Endodermal cell (in vitro differentiated cells): ENCODE measurements around the gene RHOA. TPM values are rescaled to one million over a fixed set of nuclear protein-coding genes. Genes with fewer than 3 reads are reported as not detected.

Experiments
- DNase-seq: peaks from one replicate; pipeline ENCODE4 v3.0.0-alpha.2; 2017
- H3K27ac ChIP-seq: 2 replicates; pipeline ENCODE4 v1.5.1; 2013; ENCODE audit warnings: mild to moderate bottlenecking, low read depth, low read length, moderate library complexity
- H3K27me3 ChIP-seq: 2 replicates; pipeline ENCODE4 v1.6.1; 2013; ENCODE audit warnings: mild to moderate bottlenecking, low read length, moderate library complexity; ENCODE audit not compliant: insufficient read depth, control insufficient read depth, poor library complexity, severe bottlenecking
- H3K36me3 ChIP-seq: 2 replicates; pipeline ENCODE4 v1.7.0; 2013; ENCODE audit warnings: mild to moderate bottlenecking, low read length, moderate library complexity; ENCODE audit not compliant: control insufficient read depth, insufficient read depth
- H3K4me1 ChIP-seq: one replicate; pipeline ENCODE4 v1.7.0; 2013; ENCODE audit warnings: low read length; ENCODE audit not compliant: control insufficient read depth, insufficient read depth
- H3K4me3 ChIP-seq: 2 replicates; pipeline ENCODE4 v1.5.1; 2013; ENCODE audit warnings: mild to moderate bottlenecking, low read length, moderate library complexity
- H3K9ac ChIP-seq: 2 replicates; pipeline ENCODE4 v1.6.1; 2013; ENCODE audit warnings: mild to moderate bottlenecking, low read length, moderate library complexity; ENCODE audit not compliant: poor library complexity, severe bottlenecking; ENCODE audit errors: extremely low read depth
- H3K9me3 ChIP-seq: 2 replicates; pipeline ENCODE4 v1.6.1; 2013; ENCODE audit warnings: mild to moderate bottlenecking, low read length, moderate library complexity; ENCODE audit not compliant: control insufficient read depth
- H3K27ac Mint-ChIP-seq: 2 replicates; pipeline ENCODE4 v1.8.0; 2020; ENCODE audit warnings: mixed read lengths
- H3K27me3 Mint-ChIP-seq: 2 replicates; pipeline ENCODE4 v1.8.0; 2021; ENCODE audit warnings: mild to moderate bottlenecking, mixed read lengths; ENCODE audit not compliant: insufficient read depth
- H3K36me3 Mint-ChIP-seq: 2 replicates; pipeline ENCODE4 v1.8.0; 2020; ENCODE audit warnings: low read depth, mixed read lengths
- H3K4me1 Mint-ChIP-seq: 2 replicates; pipeline ENCODE4 v1.8.0; 2020; ENCODE audit warnings: mixed read lengths
- H3K4me3 Mint-ChIP-seq: 2 replicates; pipeline ENCODE4 v1.8.0; 2020; ENCODE audit warnings: mild to moderate bottlenecking, moderate library complexity, mixed read lengths
- H3K9me3 Mint-ChIP-seq: 2 replicates; pipeline ENCODE4 v1.8.0; 2020; ENCODE audit warnings: mild to moderate bottlenecking, mixed read lengths
- CTCF ChIP-seq: fragments of 200-600 bp; sonication (generic); conservative IDR thresholded peaks from 2 replicates; pipeline ENCODE4 v1.5.0; 2021; ENCODE audit warnings: antibody characterized with exemption, mild to moderate bottlenecking
- WGBS, 2 experiments: methylation state at CpG; one replicate each; pipeline versions ENCODE4 v1.1.5 to v1.1.7; 2013; ENCODE audit warnings: missing lambda C conversion rate in 2 of 2, mixed read lengths in 1 of 2; ENCODE audit not compliant: insufficient coverage in 1 of 2, insufficient read length in 1 of 2; 5-methylcytosine and 5-hydroxymethylcytosine counted together
- total RNA-seq, 2 donors: library from RNA; stranded (reverse); fragmentation: NEBNext Ultra II Directional in 1 of 2; extraction: Animal tissue kit (Norgen Biotek cat#: 25700) in 1 of 2; gene quantifications; 2 replicates in 1 of 2; 3 replicates in 1 of 2; pipeline ENCODE4 v1.2.1, GENCODE V29; 2021

Gene RHOA
- total RNA-seq, 2 donors from 2014 or later = 359 to 371 TPM

GRCh38 chr3:49414753-49415152, 3.0 kb upstream of the RHOA start:
- Mint-ChIP-seq H3K27ac (no peak overlapping the region), H3K9me3 (no peaks in the 10 kb centered on the region), H3K4me1 (peaks cover 25% of the 10 kb centered on the region), H3K27me3 (no peaks in the 10 kb centered on the region), H3K4me3 (no peak overlapping the region), H3K36me3 (peaks cover 16% of the 10 kb centered on the region)
- Histone ChIP-seq H3K27me3 (no peaks in the 10 kb centered on the region), H3K36me3 (peaks cover 6% of the 10 kb centered on the region), H3K27ac (no peak overlapping the region), H3K4me3 (no peak overlapping the region), H3K4me1 (peaks cover 7% of the 10 kb centered on the region), H3K9me3 (no peaks in the 10 kb centered on the region), H3K9ac (no peak overlapping the region)
- WGBS, 2 experiments = 83 to 95% methylated on average over 1 to 2 of the region's 2 CpGs
- TF ChIP-seq CTCF = no peak
- no peak for DNase-seq

- WGBS, 2 experiments = 89 to 96% methylated on average over 4 to 6 of the region's 6 CpGs
Observed at GRCh38 chr3:49413338-49413734, 1.6 kb upstream of the RHOA start.

DNA sequence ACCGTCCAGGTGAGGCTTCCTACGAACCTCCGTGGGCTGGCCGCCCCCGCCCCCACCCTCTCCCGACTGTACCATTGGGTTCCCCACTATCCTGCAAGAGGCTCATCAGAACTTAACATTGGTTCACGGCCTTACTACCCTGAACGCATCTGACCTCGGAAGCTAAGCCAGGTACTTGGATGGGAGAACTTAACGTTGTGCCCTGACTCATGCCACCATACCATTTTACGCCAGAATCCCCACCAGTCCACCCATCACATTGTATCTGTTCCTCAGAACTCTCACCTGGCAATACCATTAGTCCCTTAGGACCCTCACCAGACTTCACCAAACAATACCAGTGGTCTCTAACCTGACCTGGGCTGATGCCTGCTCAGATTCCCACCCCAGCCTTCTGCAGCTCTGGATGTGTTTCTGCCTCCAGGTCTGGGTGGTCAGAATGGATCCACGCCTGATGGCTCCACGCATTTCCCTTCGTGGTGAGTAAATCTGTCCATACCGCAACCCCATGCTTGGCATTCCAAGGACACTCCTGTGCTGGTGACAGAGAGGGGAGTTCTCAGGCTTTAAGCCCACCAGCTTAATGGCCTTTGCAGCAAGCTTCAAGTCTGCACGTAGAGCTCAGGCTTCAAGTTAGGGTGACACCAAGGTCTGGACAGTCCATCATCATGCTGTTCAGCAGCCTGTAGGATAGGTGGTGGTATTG, 1.0 kb upstream of the RHOA start:
- Mint-ChIP-seq H3K27ac (peak overlapping the region; percentile 97), H3K27me3 (no peaks in the 10 kb centered on the region), H3K36me3 (peaks cover 6% of the 10 kb centered on the region), H3K4me3 (peak overlapping the region; percentile 92), H3K4me1 (peaks cover 27% of the 10 kb centered on the region), H3K9me3 (no peaks in the 10 kb centered on the region)
- H3K36me3 ChIP-seq = peaks cover 6% of the 10 kb centered on the region
- H3K4me3 ChIP-seq = peak overlapping the region; percentile 96
- DNase-seq = no peak
- peaks cover 7% of the 10 kb centered on the region for H3K4me1 ChIP-seq
- no peaks in the 10 kb centered on the region for H3K9me3 ChIP-seq
- 53 to 56% methylated on average over 8 to 16 of the region's 16 CpGs for WGBS, 2 experiments
- H3K9ac ChIP-seq = peak overlapping the region; percentile 82
- H3K27ac ChIP-seq = peak overlapping the region; percentile 52
- no peak for TF ChIP-seq CTCF
- H3K27me3 ChIP-seq = no peaks in the 10 kb centered on the region

More at GRCh38 chr3:49413338-49413734, 1.6 kb upstream of the RHOA start:
- Mint-ChIP-seq H3K4me1 (peaks cover 29% of the 10 kb centered on the region), H3K36me3 (peaks cover 9% of the 10 kb centered on the region), H3K9me3 (no peaks in the 10 kb centered on the region), H3K27ac (peak overlapping the region; percentile 97), H3K4me3 (peak overlapping the region; percentile 92), H3K27me3 (no peaks in the 10 kb centered on the region)
- no peak overlapping the region for H3K27ac ChIP-seq
- peaks cover 7% of the 10 kb centered on the region for H3K4me1 ChIP-seq
- no peaks in the 10 kb centered on the region for H3K9me3 ChIP-seq
- peak overlapping the region; percentile 96 for H3K4me3 ChIP-seq
- peaks cover 6% of the 10 kb centered on the region for H3K36me3 ChIP-seq
- DNase-seq = no peak
- no peak overlapping the region for H3K9ac ChIP-seq
- no peaks in the 10 kb centered on the region for H3K27me3 ChIP-seq
- TF ChIP-seq CTCF = no peak
